DMS153 treated with DMSO at 0.1 percent for 48 hours (cell line): ENCODE measurements around the gene ATP9A.
"Not testable (repeated sequence)": the region's sequence is repeated elsewhere in the genome, so short reads cannot be mapped to it uniquely, and the experiment has no call there.

Experiments used
- DNase-seq: peaks from one replicate; lab custom pipeline; 2025; ENCODE audit not compliant: unreplicated experiment; lab: John Stamatoyannopoulos, UW

The ATP9A gene

GRCh38 chr20:51797357-51798025, 29.3 kb upstream of the ATP9A start:
- peak; percentile 37 for DNase-seq

GRCh38 chr20:51796340-51796739, 28.1 kb upstream of the ATP9A start:
- DNase-seq, result no peak

- DNase-seq, result no peak
Measured at GRCh38 chr20:51792960-51793359, 24.8 kb upstream of the ATP9A start.

- DNase-seq, result no peak
Measured at GRCh38 chr20:51791626-51792025, 23.4 kb upstream of the ATP9A start.

GRCh38 chr20:51790256-51790655, 22.1 kb upstream of the ATP9A start:
- DNase-seq, result no peak

GRCh38 chr20:51789434-51789833, 21.2 kb upstream of the ATP9A start:
- no peak for DNase-seq

GRCh38 chr20:51788822-51789221, 20.6 kb upstream of the ATP9A start:
- no peak for DNase-seq

- no peak for DNase-seq
Measured at GRCh38 chr20:51784299-51784698, 16.1 kb upstream of the ATP9A start.

- not testable (repeated sequence) for DNase-seq
Measured at GRCh38 chr20:51778229-51778759, 10.1 kb upstream of the ATP9A start.

GRCh38 chr20:51775241-51775640, 7.1 kb upstream of the ATP9A start:
- no peak for DNase-seq

- no peak for DNase-seq
Measured at GRCh38 chr20:51772236-51772635, 4.0 kb upstream of the ATP9A start.

- DNase-seq, result no peak
Measured at GRCh38 chr20:51769976-51770615, 1.9 kb upstream of the ATP9A start.

- DNase-seq, result no peak
Measured at GRCh38 chr20:51768759-51769517, 748 bp upstream of the ATP9A start.

- DNase-seq, result peak; percentile 83
Measured at GRCh38 chr20:51766994-51767866, 960 bp downstream of the ATP9A start.

GRCh38 chr20:51765381-51765780, 2.8 kb downstream of the ATP9A start:
- not testable (repeated sequence) for DNase-seq

- no peak for DNase-seq
Measured at GRCh38 chr20:51763965-51764602, 4.1 kb downstream of the ATP9A start.

- DNase-seq, result no peak
Measured at GRCh38 chr20:51760905-51761546, 7.2 kb downstream of the ATP9A start.

- DNase-seq, result no peak
Measured at GRCh38 chr20:51759769-51760510, 8.2 kb downstream of the ATP9A start.

- no peak for DNase-seq
Measured at GRCh38 chr20:51758978-51759544, 9.1 kb downstream of the ATP9A start.
